ENCODE data around the gene ABL2. TPM values are rescaled to one million over a fixed set of nuclear protein-coding genes. Genes with fewer than 3 reads are reported as not detected.
A peak's percentile ranks its signal among the peaks of the same experiment; 100 is the strongest.

ABL2 gene
- total and polyA plus RNA-seq, 9 of the 15 experiments (the other 6 are each of a cell fraction or from before 2014, with no cell fraction given), result 1.4 to 15.0 (median 8.6) TPM

- no peaks in the 10 kb centered on the region for H4K20me1 ChIP-seq (replicated peaks; ENCODE audit: control insufficient read depth, insufficient read depth, low read length)
- no peaks in the 10 kb centered on the region for H3K9me3 ChIP-seq (replicated peaks; ENCODE audit: control insufficient read depth, insufficient read depth, low read depth, low read length)
- ATAC-seq (no peak), FAIRE-seq (no peak), DNase-seq (ENCODE audit: extremely low read depth in 1 of 4, low spot score in 3 of 4) (peak in 1 of 4 experiments; percentile 13)
- 25% methylated on average over 4 of the region's 4 CpGs for WGBS (ENCODE audit: insufficient coverage, low coverage, missing lambda C conversion rate)
- no peak overlapping the region for H3K4me3 ChIP-seq
- intact Hi-C loops (cut with micrococcal nuclease) (loop anchor here (5.0 kb wide), 4 partner anchors 69 to 419 kb away; partner anchors contain the start of gene AXDND1), in situ Hi-C loops (cut with MboI) (no loop called here)
- peaks cover 16% of the 10 kb centered on the region; the same call in 2 of the 3 replicates for H3K79me2 ChIP-seq (ENCODE audit: control insufficient read depth, insufficient read depth, low read length)
- BruUV-seq (replicated peaks), result no TSS peak
- ChIA-PET POLR2A (interaction anchor here (1.0 kb wide), 1 partner anchor 8 kb away, joined by 3 read pairs; no protein-coding TSS in a partner anchor), CTCF (ENCODE audit: low intra/inter-chr PET ratio) (interaction anchor here (0.6 kb wide), 1 partner anchor 1937 kb away, joined by 4 read pairs; no protein-coding TSS in a partner anchor)
- no peak overlapping the region for H3K9ac ChIP-seq (ENCODE audit: insufficient read depth in 1 of 2, low read depth in 2 of 2, low read length in 2 of 2)
- H3K4me2 ChIP-seq (ENCODE audit: insufficient read depth, low read length), result no peak overlapping the region
- H3K27me3 ChIP-seq (ENCODE audit: control insufficient read depth in 2 of 2, insufficient read depth in 2 of 2, low read length in 2 of 2), result no peaks in the 10 kb centered on the region
- TF ChIP-seq ZNF589 (CRISPR knock-in tag; IDR thresholded peaks at IDR 0.05; ENCODE audit: low read depth), result no peak
- TF ChIP-seq SPI1 (IDR thresholded peaks at IDR 0.05; ENCODE audit: borderline replicate concordance, low read depth, low read length), result peak; percentile 85; the same call in 1 of the 2 replicates
- no peaks in the 10 kb centered on the region for H3K9me1 ChIP-seq (ENCODE audit: control insufficient read depth, insufficient read depth, low read length)
- no peak overlapping the region for H3K27ac ChIP-seq (ENCODE audit: extremely low read depth, low read depth, low read length)
- H2AFZ ChIP-seq (ENCODE audit: low read depth, low read length), result no peak overlapping the region
- H3K36me3 ChIP-seq (ENCODE audit: control insufficient read depth, insufficient read depth, low read length), result no peaks in the 10 kb centered on the region
- H3K4me1 ChIP-seq (replicated peaks in 1 of 2; ENCODE audit: control insufficient read depth in 2 of 2, insufficient read depth in 2 of 2, low read length in 2 of 2), result peaks cover 7 to 10% of the 10 kb centered on the region in 2 experiments; a peak in 2 of 5 replicates
Measured at GRCh38 chr1:179190861-179191260, 38.6 kb downstream of the ABL2 start.

GRCh38 chr1:179187735-179188471 is 41.6 kb downstream of the ABL2 start:
- CTCF ChIA-PET (ENCODE audit: low intra/inter-chr PET ratio), result no interaction called here
- Histone ChIP-seq H2AFZ (ENCODE audit: low read depth, low read length) (no peak overlapping the region), H3K9me3 (replicated peaks; ENCODE audit: control insufficient read depth, insufficient read depth, low read depth, low read length) (no peaks in the 10 kb centered on the region), H4K20me1 (replicated peaks; ENCODE audit: control insufficient read depth, insufficient read depth, low read length) (no peaks in the 10 kb centered on the region), H3K9me1 (ENCODE audit: control insufficient read depth, insufficient read depth, low read length) (no peaks in the 10 kb centered on the region), H3K4me1 (replicated peaks in 1 of 2; ENCODE audit: control insufficient read depth in 2 of 2, insufficient read depth in 2 of 2, low read length in 2 of 2) (peaks cover 7% of the 10 kb centered on the region in 2 experiments; a peak in 2 of 5 replicates), H3K4me3 (no peak overlapping the region), H3K4me2 (ENCODE audit: insufficient read depth, low read length) (no peak overlapping the region), H3K27ac (ENCODE audit: extremely low read depth, low read depth, low read length) (peak overlapping the region; percentile 3; the same call in 1 of the 3 replicates), H3K27me3 (ENCODE audit: control insufficient read depth in 2 of 2, insufficient read depth in 2 of 2, low read length in 2 of 2) (no peaks in the 10 kb centered on the region), H3K79me2 (ENCODE audit: control insufficient read depth, insufficient read depth, low read length) (peaks cover 16% of the 10 kb centered on the region; the same call in 2 of the 3 replicates), H3K9ac (ENCODE audit: insufficient read depth in 1 of 2, low read depth in 2 of 2, low read length in 2 of 2) (0 out of 4 replicates have a peak overlapping the region, but pooled peaks of 1 of the 2 experiments have one; percentile 48), H3K36me3 (ENCODE audit: control insufficient read depth, insufficient read depth, low read length) (no peaks in the 10 kb centered on the region)
- DNase-seq (ENCODE audit: extremely low read depth in 1 of 4, low spot score in 3 of 4), result peak in 1 of 4 experiments; percentile 47
- WGBS (ENCODE audit: insufficient coverage, low coverage, missing lambda C conversion rate), result 35% methylated on average over 8 of the region's 8 CpGs
- BruUV-seq (replicated peaks), result no TSS peak
- in situ Hi-C loops (cut with MboI) (no loop called here), intact Hi-C loops (cut with micrococcal nuclease) (no loop called here)
- ATAC-seq, result peak; percentile 79
- POLR2A ChIA-PET, result no interaction called here
- no peak for FAIRE-seq
- TF ChIP-seq CBFA2T2 (conservative IDR thresholded peaks at IDR 0.05) (peak; percentile 40), TCF3 (CRISPR knock-in tag; IDR thresholded peaks at IDR 0.05) (peak; percentile 10; the same call in 1 of the 2 replicates), RBM25 (IDR thresholded peaks at IDR 0.05; ENCODE audit: low read depth, low read length, severe bottlenecking) (no peak), PURB (CRISPR knock-in tag; IDR thresholded peaks at IDR 0.05; ENCODE audit: low read depth) (no peak), ZNF512 (tag; IDR thresholded peaks at IDR 0.05) (no peak), CBFA2T3 (IDR thresholded peaks at IDR 0.05) (peak; percentile 65), THRB (CRISPR knock-in tag; conservative IDR thresholded peaks at IDR 0.05) (no peak), TSC22D4 (tag; IDR thresholded peaks at IDR 0.05) (no peak), MXI1 (IDR thresholded peaks at IDR 0.05; ENCODE audit: low read depth, low read length) (no peak)
